Right lobe of liver (tissue), 4 donors: ENCODE results near the gene AQP1.

Experiments used
- POLR2A ChIP-seq: fragments of 450-650 bp; IDR thresholded peaks from one replicate; pipeline ENCODE4 v1.6.1; 2017; ENCODE audit warnings: antibody characterized with exemption, mild to moderate bottlenecking
- TF ChIP-seq, protein P1 (sequence below), 4 donors: fragments of 200-600 bp in 3 of 4; fragments of 450-650 bp in 1 of 4; IDR thresholded peaks; one replicate each; pipeline versions ENCODE4 v1.5.1 to v1.8.0; 2016 to 2022; ENCODE audit warnings: antibody characterized with exemption in 4 of 4, mild to moderate bottlenecking in 2 of 4
- donor health status: DM: no; HTN: no; CAD: no.
- donor health status: DM: no; HTN: no; CAD: no.
- donor health status: DM: no; HTN: yes; CAD: no.

DNA sequence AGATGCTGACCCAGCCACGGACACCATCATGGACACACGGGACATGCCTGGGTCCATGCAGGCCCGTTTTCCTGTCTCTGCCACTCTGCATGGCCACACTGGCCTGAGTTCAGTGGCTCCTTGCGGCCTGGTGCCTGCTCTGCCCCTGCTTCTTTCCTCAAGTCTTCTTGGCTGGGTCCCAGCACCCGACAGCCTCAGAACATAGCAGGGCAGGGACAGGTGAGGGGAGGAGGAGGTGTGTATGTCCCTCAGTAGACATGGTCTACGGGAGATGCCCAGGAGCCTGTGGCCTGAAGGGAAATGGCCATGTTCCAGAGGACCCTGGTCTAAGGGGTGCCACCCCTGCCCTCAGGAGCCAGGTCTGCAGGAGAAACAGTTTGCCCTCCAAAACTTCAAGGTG, 2.2 kb upstream of the AQP1 start:
- TF ChIP-seq, protein P1, sequence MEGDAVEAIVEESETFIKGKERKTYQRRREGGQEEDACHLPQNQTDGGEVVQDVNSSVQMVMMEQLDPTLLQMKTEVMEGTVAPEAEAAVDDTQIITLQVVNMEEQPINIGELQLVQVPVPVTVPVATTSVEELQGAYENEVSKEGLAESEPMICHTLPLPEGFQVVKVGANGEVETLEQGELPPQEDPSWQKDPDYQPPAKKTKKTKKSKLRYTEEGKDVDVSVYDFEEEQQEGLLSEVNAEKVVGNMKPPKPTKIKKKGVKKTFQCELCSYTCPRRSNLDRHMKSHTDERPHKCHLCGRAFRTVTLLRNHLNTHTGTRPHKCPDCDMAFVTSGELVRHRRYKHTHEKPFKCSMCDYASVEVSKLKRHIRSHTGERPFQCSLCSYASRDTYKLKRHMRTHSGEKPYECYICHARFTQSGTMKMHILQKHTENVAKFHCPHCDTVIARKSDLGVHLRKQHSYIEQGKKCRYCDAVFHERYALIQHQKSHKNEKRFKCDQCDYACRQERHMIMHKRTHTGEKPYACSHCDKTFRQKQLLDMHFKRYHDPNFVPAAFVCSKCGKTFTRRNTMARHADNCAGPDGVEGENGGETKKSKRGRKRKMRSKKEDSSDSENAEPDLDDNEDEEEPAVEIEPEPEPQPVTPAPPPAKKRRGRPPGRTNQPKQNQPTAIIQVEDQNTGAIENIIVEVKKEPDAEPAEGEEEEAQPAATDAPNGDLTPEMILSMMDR (IDR thresholded peaks at IDR 0.05), result no peak
- TF ChIP-seq POLR2A, result no peak
